Heart left ventricle (tissue), 13 donors: ENCODE measurements around the gene NUBPL.

Source experiments
- CTCF ChIP-seq, 12 donors: fragments of 200-600 bp; sonication (generic) in 4 of 12; IDR thresholded peaks; one replicate each; pipeline versions ENCODE4 v1.5.0 to v1.8.0; 2018 to 2022; ENCODE audit warnings: antibody characterized with exemption in 12 of 12, mild to moderate bottlenecking in 5 of 12
- POLR2A ChIP-seq, 2 donors: fragments of 450-650 bp; IDR thresholded peaks; one replicate each; pipeline ENCODE4 v1.6.1; 2017; ENCODE audit warnings: antibody characterized with exemption in 2 of 2, mild to moderate bottlenecking in 2 of 2, moderate library complexity in 2 of 2
- donor health status: ischemic (EF 13 %, LVEDD 7.1; RV severe dilation, severe dysfunction).
- donor health status: DM: no; HTN: yes; CAD: no.
- donor health status: DM: no; HTN: no; CAD: no.
- donor health status: ischemic (EF 25% LVEDD 6.9; RV normal size, moderate dysfunction).
- donor health status: ischemic (EF 25% LVEDD 5.7; RV mildly dilated, moderate dysfunction).
- donor health status: ischemic (EF 35%, LVEDD 5.7; RV mildly dilated, moderate dysfunction).
- donor health status: nonischemic (EF 11% LVEDD 7.7; RV severe dilation, severe dysfunction).
- donor health status: DM: yes; HTN: yes; CAD: no.
- donor health status: PGD.
- donor health status: ischemic (EF 29% LVEDD 5.4; RV normal size, mild dysfunction).
- donor health status: nonischemic (EF 23%, LVEDD 6.1; RV moderate dilation, normal function).

GRCh38 chr14:31560759-31561154 lies 447 bp upstream of the NUBPL start:
- no peak for TF ChIP-seq POLR2A (IDR thresholded peaks at IDR 0.05)
- TF ChIP-seq CTCF (IDR thresholded peaks at IDR 0.05), result no peak
